H1 (cell line): ENCODE data around the gene NCEH1. TPM values are rescaled to one million over a fixed set of nuclear protein-coding genes. Genes with fewer than 3 reads are reported as not detected.

Source experiments
- CTCF ChIA-PET: fragments of 300-600 bp; sonication (Branson Sonifier 250); formaldehyde crosslinking; loops from one replicate; lab custom pipeline; 2021; ENCODE audit not compliant: partially characterized antibody; lab: Charles Lee
- POLR2A ChIA-PET: fragments of 300-600 bp; sonication (Branson Sonifier 250); formaldehyde crosslinking; loops from one replicate; lab custom pipeline; 2021; ENCODE audit warnings: inconsistent platforms; ENCODE audit not compliant: partially characterized antibody; lab: Charles Lee
- DNase-seq, 2 experiments: peaks; one replicate each; pipeline versions ENCODE4 v3.0.0 to v3.0.0-alpha.2; 2010 to 2022; ENCODE audit warnings: low spot score in 2 of 2, low read depth in 1 of 2, mixed read lengths in 1 of 2
- FAIRE-seq: peaks from 2 replicates; lab custom pipeline; 2011; peaks lifted over from hg19 to GRCh38; lab: Jason Lieb, UNC
- H2AFZ ChIP-seq: 2 replicates; pipeline ENCODE4 v1.8.1; 2012; ENCODE audit warnings: low read length, inconsistent platforms
- H2AK5ac ChIP-seq: 2 replicates; pipeline ENCODE4 v1.6.1; 2013; ENCODE audit warnings: low read depth, low read length
- H2BK120ac ChIP-seq: replicated peaks from 2 replicates; pipeline ENCODE3; 2013; ENCODE audit warnings: low read depth, low read length, inconsistent platforms
- H2BK12ac ChIP-seq: 2 replicates; pipeline ENCODE4 v1.6.1; 2013; ENCODE audit warnings: low read depth, low read length
- H2BK15ac ChIP-seq: 2 replicates; pipeline ENCODE4 v1.6.1; 2013; ENCODE audit warnings: low read length
- H2BK20ac ChIP-seq: 2 replicates; pipeline ENCODE4 v1.6.1; 2013; ENCODE audit warnings: low read length
- H2BK5ac ChIP-seq: 2 replicates; pipeline ENCODE4 v1.6.1; 2013; ENCODE audit warnings: low read depth, low read length
- H3K14ac ChIP-seq: 2 replicates; pipeline ENCODE4 v1.6.1; 2013; ENCODE audit warnings: inconsistent platforms; ENCODE audit not compliant: insufficient read length
- H3K18ac ChIP-seq: 2 replicates; pipeline ENCODE4 v1.6.1; 2013; ENCODE audit warnings: low read length; ENCODE audit errors: extremely low read depth
- H3K23ac ChIP-seq: 2 replicates; pipeline ENCODE4 v1.6.1; 2013; ENCODE audit warnings: inconsistent platforms; ENCODE audit not compliant: insufficient read length
- H3K23me2 ChIP-seq: 2 replicates; pipeline ENCODE4 v1.6.1; 2013; ENCODE audit warnings: low read depth, low read length
- H3K27ac ChIP-seq: 2 replicates; pipeline ENCODE4 v1.6.1; 2011; ENCODE audit warnings: low read depth, low read length, inconsistent platforms
- H3K27me3 ChIP-seq, 4 experiments: replicated peaks in 1 of 4; 1 replicate in 1 of 4; 2 replicates in 3 of 4; pipeline versions ENCODE4 v1.6.1 to v1.8.1; 2011 to 2013; ENCODE audit warnings: low read length in 3 of 4, mild to moderate bottlenecking in 3 of 4, inconsistent platforms in 2 of 4, mixed read lengths in 2 of 4, moderate library complexity in 1 of 4; ENCODE audit not compliant: control insufficient read depth in 3 of 4, insufficient read depth in 3 of 4; ENCODE audit errors: extremely low read depth in 1 of 4
- H3K36me3 ChIP-seq, 4 experiments: 2 replicates each; pipeline versions ENCODE4 v1.6.1 to v1.8.1; 2011 to 2013; ENCODE audit warnings: mild to moderate bottlenecking in 4 of 4, low read length in 3 of 4, moderate library complexity in 2 of 4, control low read depth in 1 of 4, inconsistent platforms in 1 of 4; ENCODE audit not compliant: insufficient read depth in 4 of 4, control insufficient read depth in 2 of 4
- H3K4ac ChIP-seq: replicated peaks from 2 replicates; pipeline ENCODE3; 2013; ENCODE audit warnings: low read length, low read depth, mixed read lengths, inconsistent platforms; ENCODE audit not compliant: insufficient read length
- H3K4me1 ChIP-seq, 4 experiments: replicated peaks in 1 of 4; 1 replicate in 1 of 4; 2 replicates in 3 of 4; pipeline versions ENCODE4 v1.6.1 to v1.8.1; 2011 to 2013; ENCODE audit warnings: low read length in 3 of 4, inconsistent platforms in 2 of 4, mixed read lengths in 1 of 4; ENCODE audit not compliant: insufficient read depth in 4 of 4, control insufficient read depth in 3 of 4
- H3K4me2 ChIP-seq, 2 experiments: 2 replicates each; pipeline versions ENCODE4 v1.6.1 to v1.8.1; 2011 to 2013; ENCODE audit warnings: low read depth in 2 of 2, low read length in 2 of 2, control low read depth in 1 of 2, inconsistent platforms in 1 of 2, mild to moderate bottlenecking in 1 of 2; ENCODE audit not compliant: insufficient read depth in 1 of 2
- H3K4me3 ChIP-seq, 4 experiments: fragments of 200-600, 300-600 bp in 1 of 4; sonication (generic), shearing (Covaris generic), sonication (Bioruptor Twin) in 1 of 4; 2 replicates each; pipeline versions ENCODE4 v1.5.1 to v1.8.1; 2011 to 2016; ENCODE audit warnings: low read length in 4 of 4, low read depth in 3 of 4, control low read depth in 2 of 4, inconsistent platforms in 2 of 4, mild to moderate bottlenecking in 2 of 4, mixed read lengths in 1 of 4, moderate library complexity in 1 of 4; ENCODE audit not compliant: insufficient read depth in 2 of 4; ENCODE audit errors: extremely low read depth in 1 of 4
- H3K56ac ChIP-seq: replicated peaks from 2 replicates; pipeline ENCODE3; 2013; ENCODE audit warnings: low read depth, mild to moderate bottlenecking, mixed read lengths, low read length, inconsistent platforms; ENCODE audit not compliant: insufficient read length
- H3K79me1 ChIP-seq: 2 replicates; pipeline ENCODE4 v1.6.1; 2013; ENCODE audit warnings: low read depth, low read length, control low read depth
- H3K79me2 ChIP-seq, 2 experiments: 2 replicates each; pipeline versions ENCODE4 v1.6.1 to v1.8.1; 2012 to 2013; ENCODE audit warnings: low read length in 2 of 2, mild to moderate bottlenecking in 2 of 2, inconsistent platforms in 1 of 2; ENCODE audit not compliant: insufficient read depth in 2 of 2, control insufficient read depth in 1 of 2
- H3K9ac ChIP-seq, 4 experiments: replicated peaks in 1 of 4; 1 replicate in 1 of 4; 2 replicates in 3 of 4; pipeline versions ENCODE4 v1.6.1 to v1.8.1; 2011 to 2013; ENCODE audit warnings: low read depth in 3 of 4, low read length in 3 of 4, control low read depth in 2 of 4, mild to moderate bottlenecking in 2 of 4, moderate library complexity in 2 of 4, inconsistent platforms in 1 of 4; ENCODE audit errors: extremely low read depth in 1 of 4
- H3K9me3 ChIP-seq, 2 experiments: 2 replicates each; pipeline versions ENCODE4 v1.6.1 to v1.8.1; 2012 to 2013; ENCODE audit warnings: mild to moderate bottlenecking in 2 of 2, moderate library complexity in 2 of 2, control low read depth in 1 of 2, inconsistent platforms in 1 of 2, low read depth in 1 of 2, low read length in 1 of 2, mixed read lengths in 1 of 2; ENCODE audit not compliant: insufficient read depth in 2 of 2
- H4K20me1 ChIP-seq, 2 experiments: replicated peaks in 1 of 2; 2 replicates each; pipeline versions ENCODE3 to v1.8.1; 2011 to 2013; ENCODE audit warnings: inconsistent platforms in 2 of 2, low read length in 2 of 2, mild to moderate bottlenecking in 1 of 2; ENCODE audit not compliant: insufficient read depth in 2 of 2, control insufficient read depth in 1 of 2
- H4K5ac ChIP-seq: 2 replicates; pipeline ENCODE4 v1.6.1; 2013; ENCODE audit warnings: low read length, low read depth, mixed read lengths, inconsistent platforms; ENCODE audit not compliant: insufficient read length
- H4K8ac ChIP-seq: 2 replicates; pipeline ENCODE4 v1.8.0; 2013; ENCODE audit warnings: mild to moderate bottlenecking, moderate library complexity, low read length, inconsistent platforms; ENCODE audit not compliant: insufficient read depth; ENCODE audit errors: extremely low read depth
- H4K91ac ChIP-seq: replicated peaks from 2 replicates; pipeline ENCODE3; 2013; ENCODE audit warnings: low read length, mixed read lengths, inconsistent platforms; ENCODE audit not compliant: insufficient read length
- CHD1 ChIP-seq: IDR thresholded peaks from 2 replicates; pipeline ENCODE4 v1.6.1; 2012; ENCODE audit warnings: low read depth, low read length, improper control_type of control experiment
- CHD2 ChIP-seq: IDR thresholded peaks from 2 replicates; pipeline ENCODE4 v1.6.1; 2012; ENCODE audit warnings: low read length, improper control_type of control experiment
- CREB1 ChIP-seq: IDR thresholded peaks from 2 replicates; pipeline ENCODE4 v1.6.1; 2012; ENCODE audit warnings: inconsistent platforms
- CTCF ChIP-seq, 3 experiments: IDR thresholded peaks; 1 replicate in 2 of 3; 2 replicates in 1 of 3; pipeline versions ENCODE4 v1.5.1 to v1.6.1; 2011; ENCODE audit warnings: low read length in 3 of 3, mild to moderate bottlenecking in 3 of 3, inconsistent platforms in 2 of 3, low read depth in 1 of 3, moderate library complexity in 1 of 3; ENCODE audit not compliant: insufficient read depth in 1 of 3; ENCODE audit errors: control extremely low read depth in 1 of 3
- MAX ChIP-seq: IDR thresholded peaks from 2 replicates; pipeline ENCODE4 v1.6.1; 2012; ENCODE audit warnings: inconsistent platforms
- POLR2A ChIP-seq, 2 experiments: IDR thresholded peaks; 1 replicate in 1 of 2; 2 replicates in 1 of 2; pipeline ENCODE4 v1.6.1; 2011; ENCODE audit warnings: low read depth in 2 of 2, low read length in 2 of 2, mild to moderate bottlenecking in 2 of 2; ENCODE audit errors: control extremely low read depth in 1 of 2
- RAD21 ChIP-seq, 2 experiments: IDR thresholded peaks in 1 of 2; conservative IDR thresholded peaks in 1 of 2; 2 replicates each; pipeline ENCODE4 v1.6.1; 2011; ENCODE audit warnings: low read depth in 2 of 2, low read length in 2 of 2, improper control_type of control experiment in 1 of 2, inconsistent platforms in 1 of 2, mild to moderate bottlenecking in 1 of 2, moderate library complexity in 1 of 2
- SIN3A ChIP-seq, 2 experiments: IDR thresholded peaks in 1 of 2; conservative IDR thresholded peaks in 1 of 2; 2 replicates each; pipeline ENCODE4 v1.6.1; 2011 to 2012; ENCODE audit warnings: low read length in 2 of 2, improper control_type of control experiment in 1 of 2, low read depth in 1 of 2, mild to moderate bottlenecking in 1 of 2
- TBP ChIP-seq: IDR thresholded peaks from 2 replicates; pipeline ENCODE4 v1.6.1; 2011; ENCODE audit warnings: low read depth, low read length, improper control_type of control experiment
- TCF12 ChIP-seq: IDR thresholded peaks from 2 replicates; pipeline ENCODE4 v1.6.1; 2011; ENCODE audit warnings: low read depth, mild to moderate bottlenecking, low read length
- ZNF274 ChIP-seq: IDR thresholded peaks from 2 replicates; pipeline ENCODE4 v1.7.0; 2012; ENCODE audit warnings: low read length, borderline replicate concordance; ENCODE audit errors: extremely low read depth
- WGBS, 2 experiments: shearing (Covaris generic) in 1 of 2; methylation state at CpG; one replicate each; pipeline versions ENCODE4 v1.1.6 to v1.1.7; 2013 to 2015; ENCODE audit warnings: low lambda C conversion rate in 2 of 2, mixed read lengths in 2 of 2, inconsistent platforms in 1 of 2, low coverage in 1 of 2, missing lambda C conversion rate in 1 of 2; ENCODE audit not compliant: insufficient replicate concordance in 2 of 2, insufficient coverage in 1 of 2, insufficient read length in 1 of 2; ENCODE audit errors: extremely low coverage in 1 of 2, missing lambda C conversion rate in 1 of 2; 5-methylcytosine and 5-hydroxymethylcytosine counted together
- polyA plus RNA-seq, 7 experiments: library from polyadenylated mRNA; depleted of rRNA in 3 of 7; stranded (reverse) in 5 of 7; unstranded in 2 of 7; fragments of >200 nt in 5 of 7; fragments of 200-250 nt in 2 of 7; gene quantifications; 1 replicate in 5 of 7; 2 replicates in 1 of 7; 4 replicates in 1 of 7; pipeline versions ENCODE4 v1.2.1 to v1.2.3, GENCODE V29; 2011 to 2013; ENCODE audit warnings: missing spikeins in 2 of 7, mixed read lengths in 2 of 7
- total RNA-seq: library from RNA; stranded (reverse); fragmentation: NEBNext Ultra II Directional; extraction: Animal tissue kit (Norgen Biotek cat#: 25700); gene quantifications from 2 replicates; pipeline ENCODE4 v1.2.1, GENCODE V29; 2021

The NCEH1 gene
- total and polyA plus RNA-seq, 2 of the 8 experiments (the other 6 are each of a cell fraction or from before 2014, with no cell fraction given), result 2.2 to 6.4 TPM

- Histone ChIP-seq H3K23me2 (no peaks in the 10 kb centered on the region), H4K20me1 (peaks cover 0 to 2% of the 10 kb centered on the region in 2 experiments), H3K27ac (no peak overlapping the region), H3K9me3 (no peaks in the 10 kb centered on the region), H3K23ac (no peak overlapping the region), H3K4me3 (no peak overlapping the region), H2AFZ (no peak overlapping the region), H3K79me2 (no peaks in the 10 kb centered on the region), H2AK5ac (no peak overlapping the region), H3K9ac (no peak overlapping the region), H3K79me1 (peaks cover 5% of the 10 kb centered on the region; the same call in 1 of the 2 replicates), H2BK12ac (no peak overlapping the region), H2BK5ac (no peak overlapping the region), H3K4ac (no peak overlapping the region), H2BK20ac (no peak overlapping the region), H3K27me3 (no peaks in the 10 kb centered on the region), H3K36me3 (no peaks in the 10 kb centered on the region), H3K56ac (no peak overlapping the region), H4K91ac (no peak overlapping the region), H3K4me2 (no peak overlapping the region), H2BK120ac (no peak overlapping the region), H3K14ac (no peak overlapping the region), H2BK15ac (no peak overlapping the region), H3K4me1 (peaks cover 0 to 2% (median 0%) of the 10 kb centered on the region in 4 experiments; a peak in 1 of 7 replicates), H4K5ac (no peak overlapping the region), H3K18ac (no peak overlapping the region), H4K8ac (no peak overlapping the region)
- POLR2A ChIA-PET, result interaction anchor here (0.8 kb wide), 1 partner anchor 10 kb away, joined by 3 read pairs; the partner anchor contains the start of gene NCEH1
- no peak for FAIRE-seq
- WGBS, 2 experiments, result 90% methylated on average over 1 of the region's 1 CpG; no CpG with 5 or more reads in 1 of the 2 experiments
- CTCF ChIA-PET, result interaction anchor here (1.3 to 3.1 kb wide), 4 partner anchors 11 to 70 kb away, joined by 3 to 15 read pairs (median 8); partner anchors contain the start of gene NCEH1
- no peak for DNase-seq
- TF ChIP-seq TCF12 (no peak), TBP (no peak), SIN3A (conservative IDR thresholded peaks at IDR 0.05 in 1 of 2, IDR thresholded peaks at IDR 0.05 in 1 of 2; ENCODE audit: low read depth in 1 of 2, low read length in 2 of 2) (no peak), CHD1 (no peak), CREB1 (no peak), MAX (no peak), ZNF274 (no peak), CTCF (IDR thresholded peaks at IDR 0.05; ENCODE audit: control extremely low read depth in 1 of 3, insufficient read depth in 1 of 3, low read depth in 1 of 3, low read length in 3 of 3) (no peak), CHD2 (no peak), RAD21 (IDR thresholded peaks at IDR 0.05 in 1 of 2, conservative IDR thresholded peaks at IDR 0.05 in 1 of 2; ENCODE audit: low read depth in 2 of 2, low read length in 2 of 2) (no peak), POLR2A (IDR thresholded peaks at IDR 0.05; ENCODE audit: control extremely low read depth in 1 of 2, low read depth in 2 of 2, low read length in 2 of 2) (no peak)
Observed at GRCh38 chr3:172700256-172700655, 10.6 kb downstream of the NCEH1 start.
